Adrenal gland (tissue), 5 donors: ENCODE results near the gene MYRFL.

ENCODE experiments used
- POLR2A ChIP-seq, 2 donors: fragments of 450-650 bp; IDR thresholded peaks; one replicate each; pipeline ENCODE4 v1.6.1; 2017; ENCODE audit warnings: antibody characterized with exemption in 2 of 2, mild to moderate bottlenecking in 2 of 2, moderate library complexity in 1 of 2
- TF ChIP-seq, protein P1 (sequence below), 6 experiments: fragments of 450-650 bp in 4 of 6; fragments of 200-600 bp in 2 of 6; sonication (generic) in 1 of 6; IDR thresholded peaks; 1 replicate in 5 of 6; 2 replicates in 1 of 6; pipeline versions ENCODE4 v1.5.1 to v1.8.0; 2016 to 2021; ENCODE audit warnings: antibody characterized with exemption in 6 of 6, mild to moderate bottlenecking in 2 of 6, moderate library complexity in 1 of 6
- donor health status: DM: no; HTN: no; CAD: no.

- TF ChIP-seq, protein P1, sequence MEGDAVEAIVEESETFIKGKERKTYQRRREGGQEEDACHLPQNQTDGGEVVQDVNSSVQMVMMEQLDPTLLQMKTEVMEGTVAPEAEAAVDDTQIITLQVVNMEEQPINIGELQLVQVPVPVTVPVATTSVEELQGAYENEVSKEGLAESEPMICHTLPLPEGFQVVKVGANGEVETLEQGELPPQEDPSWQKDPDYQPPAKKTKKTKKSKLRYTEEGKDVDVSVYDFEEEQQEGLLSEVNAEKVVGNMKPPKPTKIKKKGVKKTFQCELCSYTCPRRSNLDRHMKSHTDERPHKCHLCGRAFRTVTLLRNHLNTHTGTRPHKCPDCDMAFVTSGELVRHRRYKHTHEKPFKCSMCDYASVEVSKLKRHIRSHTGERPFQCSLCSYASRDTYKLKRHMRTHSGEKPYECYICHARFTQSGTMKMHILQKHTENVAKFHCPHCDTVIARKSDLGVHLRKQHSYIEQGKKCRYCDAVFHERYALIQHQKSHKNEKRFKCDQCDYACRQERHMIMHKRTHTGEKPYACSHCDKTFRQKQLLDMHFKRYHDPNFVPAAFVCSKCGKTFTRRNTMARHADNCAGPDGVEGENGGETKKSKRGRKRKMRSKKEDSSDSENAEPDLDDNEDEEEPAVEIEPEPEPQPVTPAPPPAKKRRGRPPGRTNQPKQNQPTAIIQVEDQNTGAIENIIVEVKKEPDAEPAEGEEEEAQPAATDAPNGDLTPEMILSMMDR (IDR thresholded peaks at IDR 0.05), result no peak
- no peak for TF ChIP-seq POLR2A (IDR thresholded peaks at IDR 0.05)
These were observed 94.5 kb downstream of the MYRFL start for GRCh38 chr12:69919495-69919894.
